ENCODE data around the gene NPAS3.

- TF ChIP-seq CTCF (IDR thresholded peaks at IDR 0.05) (no peak), POLR2AphosphoS5 (IDR thresholded peaks at IDR 0.05) (no peak), POLR2A (IDR thresholded peaks at IDR 0.05) (no peak), EP300 (IDR thresholded peaks at IDR 0.05) (no peak)
Observed at GRCh38 chr14:33331176-33331949, 392.7 kb downstream of the NPAS3 start.
